GM23248 (cell line): ENCODE data around the gene CAVIN2. TPM values are rescaled to one million over a fixed set of nuclear protein-coding genes. Genes with fewer than 3 reads are reported as not detected.
"Not testable (repeated sequence)": the region's sequence is repeated elsewhere in the genome, so short reads cannot be mapped to it uniquely, and the experiment has no call there.

Experiments used
- DNase-seq: peaks from one replicate; pipeline ENCODE4 v3.0.0-alpha.2; 2015
- H2AFZ ChIP-seq: fragments of 200-600 bp; sonication (generic); 2 replicates; pipeline ENCODE4 v1.6.1; 2016; ENCODE audit warnings: antibody characterized with exemption
- H3F3A ChIP-seq: fragments of 200-600 bp; sonication (generic); 2 replicates; pipeline ENCODE4 v1.6.1; 2016; ENCODE audit warnings: mild to moderate bottlenecking, antibody characterized with exemption, mixed run types; ENCODE audit not compliant: insufficient read depth
- H3K27ac ChIP-seq: fragments of 200-600 bp; sonication (generic); 2 replicates; pipeline ENCODE4 v1.5.1; 2016; ENCODE audit warnings: mild to moderate bottlenecking
- H3K27me3 ChIP-seq: fragments of 200-600 bp; sonication (generic); replicated peaks from 2 replicates; pipeline ENCODE4 v1.6.1; 2016; ENCODE audit warnings: mild to moderate bottlenecking; ENCODE audit not compliant: insufficient read depth
- H3K36me3 ChIP-seq: fragments of 200-600 bp; sonication (generic); 2 replicates; pipeline ENCODE4 v1.6.1; 2016; ENCODE audit warnings: low read depth, mild to moderate bottlenecking
- H3K4me1 ChIP-seq: fragments of 200-600 bp; sonication (generic); 2 replicates; pipeline ENCODE4 v1.6.1; 2016; ENCODE audit warnings: mild to moderate bottlenecking; ENCODE audit not compliant: insufficient read depth
- H3K4me2 ChIP-seq: fragments of 200-600 bp; sonication (generic); one replicate; pipeline ENCODE4 v1.6.1; 2016; ENCODE audit warnings: mild to moderate bottlenecking; ENCODE audit not compliant: unreplicated experiment
- H3K4me3 ChIP-seq: fragments of 200-600 bp; sonication (generic); 2 replicates; pipeline ENCODE4 v1.5.1; 2016; ENCODE audit warnings: mild to moderate bottlenecking
- H3K79me2 ChIP-seq: fragments of 200-600 bp; sonication (generic); 2 replicates; pipeline ENCODE4 v1.6.1; 2016; ENCODE audit warnings: mild to moderate bottlenecking; ENCODE audit not compliant: insufficient read depth
- H3K9ac ChIP-seq: fragments of 200-600 bp; sonication (generic); 2 replicates; pipeline ENCODE4 v1.6.1; 2016; ENCODE audit warnings: mild to moderate bottlenecking
- H3K9me2 ChIP-seq: fragments of 200-600 bp; sonication (generic); 2 replicates; pipeline ENCODE4 v1.6.1; 2016; ENCODE audit warnings: mixed run types, mild to moderate bottlenecking, moderate library complexity; ENCODE audit not compliant: insufficient read depth
- H3K9me3 ChIP-seq: fragments of 200-600 bp; sonication (generic); one replicate; pipeline ENCODE4 v1.6.1; 2017; ENCODE audit warnings: low read depth
- H4K20me1 ChIP-seq: fragments of 200-600 bp; sonication (generic); 2 replicates; pipeline ENCODE4 v1.6.0; 2016; ENCODE audit not compliant: insufficient read depth
- EZH2 ChIP-seq: fragments of 200-600 bp; sonication (generic); IDR thresholded peaks from 2 replicates; pipeline ENCODE4 v1.6.1; 2018; ENCODE audit warnings: antibody characterized with exemption, mild to moderate bottlenecking; ENCODE audit not compliant: insufficient read depth, poor library complexity, severe bottlenecking
- EZH2phosphoT487 ChIP-seq: fragments of 200-600 bp; sonication (generic); IDR thresholded peaks from 2 replicates; pipeline ENCODE4 v1.6.1; 2018; ENCODE audit warnings: antibody characterized with exemption, moderate library complexity, mild to moderate bottlenecking, low read depth; ENCODE audit not compliant: insufficient read depth
- WGBS, 2 experiments: methylation state at CpG; one replicate each; pipeline ENCODE4 v1.1.6; 2015 to 2017; ENCODE audit warnings: low lambda C conversion rate in 2 of 2, low coverage in 1 of 2; ENCODE audit errors: missing lambda C conversion rate in 2 of 2; 5-methylcytosine and 5-hydroxymethylcytosine counted together
- in situ Hi-C: fragments of 300-500 bp; cut with MboI; formaldehyde crosslinking; loops from 2 replicates; pipeline ENCODE4 v1.15.0; 2020
- polyA plus RNA-seq: library from polyadenylated mRNA; unstranded; fragments of >200 nt; fragmentation: Nextera tagmentation; extraction: Ambion mirVana; gene quantifications from 2 replicates; pipeline ENCODE4 v1.2.1, GENCODE V29; 2016
- total RNA-seq: library from RNA; depleted of rRNA; stranded (reverse); fragments of >200 nt; shearing (Covaris generic); gene quantifications from 2 replicates; pipeline ENCODE4 v1.2.3, GENCODE V29; 2014; rRNA removed

Gene CAVIN2
- total and polyA plus RNA-seq, 2 experiments from 2014 or later = 3.1 to 5.2 TPM

GRCh38 chr2:191791953-191792560, 54.8 kb downstream of the CAVIN2 start:
- 47 to 61% methylated on average over 3 of the region's 3 CpGs for WGBS, 2 experiments
- TF ChIP-seq EZH2 (no peak), EZH2phosphoT487 (no peak)
- Histone ChIP-seq H3K9ac (no peak overlapping the region), H3K4me1 (no peaks in the 10 kb centered on the region), H3K27me3 (no peaks in the 10 kb centered on the region), H3K4me2 (no peak overlapping the region), H4K20me1 (no peaks in the 10 kb centered on the region), H3K79me2 (no peaks in the 10 kb centered on the region), H2AFZ (no peak overlapping the region), H3K36me3 (no peaks in the 10 kb centered on the region), H3K4me3 (no peak overlapping the region), H3K9me2 (no peaks in the 10 kb centered on the region), H3K9me3 (no peaks in the 10 kb centered on the region), H3F3A (no peaks in the 10 kb centered on the region), H3K27ac (no peak overlapping the region)
- in situ Hi-C loops = no loop called here
- no peak for DNase-seq

- in situ Hi-C loops = no loop called here
- 44 to 61% methylated on average over 1 of the region's 1 CpG for WGBS, 2 experiments
- Histone ChIP-seq H3K27ac (no peak overlapping the region), H3F3A (no peaks in the 10 kb centered on the region), H3K9me2 (no peaks in the 10 kb centered on the region), H4K20me1 (no peaks in the 10 kb centered on the region), H3K4me1 (no peaks in the 10 kb centered on the region), H3K9me3 (no peaks in the 10 kb centered on the region), H3K79me2 (no peaks in the 10 kb centered on the region), H3K36me3 (no peaks in the 10 kb centered on the region), H3K4me3 (no peak overlapping the region), H3K9ac (no peak overlapping the region), H2AFZ (no peak overlapping the region), H3K4me2 (no peak overlapping the region), H3K27me3 (no peaks in the 10 kb centered on the region)
- DNase-seq = no peak
- TF ChIP-seq EZH2 (no peak), EZH2phosphoT487 (no peak)
Observed at GRCh38 chr2:191790737-191791136, 56.2 kb downstream of the CAVIN2 start.

GRCh38 chr2:191789796-191790195, 57.1 kb downstream of the CAVIN2 start:
- 88 to 90% methylated on average over 4 of the region's 4 CpGs for WGBS, 2 experiments
- no peaks in the 10 kb centered on the region for H3K4me1 ChIP-seq
- H3K79me2 ChIP-seq = no peaks in the 10 kb centered on the region
- H3K9me3 ChIP-seq = no peaks in the 10 kb centered on the region
- no peak overlapping the region for H2AFZ ChIP-seq
- in situ Hi-C loops = no loop called here
- no peak overlapping the region for H3K27ac ChIP-seq
- H3K9me2 ChIP-seq = no peaks in the 10 kb centered on the region
- no peak for DNase-seq
- no peak overlapping the region for H3K4me2 ChIP-seq
- TF ChIP-seq EZH2 (no peak), EZH2phosphoT487 (no peak)
- no peaks in the 10 kb centered on the region for H3K36me3 ChIP-seq
- H3F3A ChIP-seq = no peaks in the 10 kb centered on the region
- H3K9ac ChIP-seq = no peak overlapping the region
- H3K4me3 ChIP-seq = no peak overlapping the region
- H4K20me1 ChIP-seq = no peaks in the 10 kb centered on the region
- no peaks in the 10 kb centered on the region for H3K27me3 ChIP-seq

GRCh38 chr2:191786694-191787093, 60.2 kb downstream of the CAVIN2 start:
- in situ Hi-C loops = no loop called here
- WGBS, 2 experiments = 92 to 94% methylated on average over 1 of the region's 1 CpG

GRCh38 chr2:191785651-191786050, 61.2 kb downstream of the CAVIN2 start:
- in situ Hi-C loops, H3K79me2 ChIP-seq: not testable (repeated sequence)
- 66 to 75% methylated on average over 3 of the region's 3 CpGs for WGBS, 2 experiments

More at GRCh38 chr2:191786694-191787093, 60.2 kb downstream of the CAVIN2 start:
- TF ChIP-seq EZH2 = no peak
- TF ChIP-seq EZH2phosphoT487 = no peak
- no peaks in the 10 kb centered on the region for H3F3A ChIP-seq
- no peaks in the 10 kb centered on the region for H3K4me1 ChIP-seq
- DNase-seq = no peak
- H3K27ac ChIP-seq = no peak overlapping the region
- H4K20me1 ChIP-seq = no peaks in the 10 kb centered on the region
- no peak overlapping the region for H3K4me3 ChIP-seq
- H2AFZ ChIP-seq = no peak overlapping the region
- no peaks in the 10 kb centered on the region for H3K36me3 ChIP-seq
- H3K9me3 ChIP-seq = no peaks in the 10 kb centered on the region
- H3K79me2 ChIP-seq = no peaks in the 10 kb centered on the region
- H3K27me3 ChIP-seq = no peaks in the 10 kb centered on the region
- no peaks in the 10 kb centered on the region for H3K9me2 ChIP-seq
- H3K9ac ChIP-seq = no peak overlapping the region
- no peak overlapping the region for H3K4me2 ChIP-seq

More at GRCh38 chr2:191785651-191786050, 61.2 kb downstream of the CAVIN2 start:
- not testable (repeated sequence) for H3F3A ChIP-seq, H3K27ac ChIP-seq, H4K20me1 ChIP-seq, H2AFZ ChIP-seq, H3K9ac ChIP-seq, H3K4me2 ChIP-seq, H3K9me2 ChIP-seq, H3K4me1 ChIP-seq, H3K4me3 ChIP-seq, H3K27me3 ChIP-seq, H3K9me3 ChIP-seq, H3K36me3 ChIP-seq, DNase-seq

Other genes with a start within 250 kb of the CAVIN2 start
- gene NABP1, start 169.0 kb downstream of the CAVIN2 start, total RNA-seq = 121 and 124 TPM in 2 replicates
- 120 and 148 TPM in 2 replicates for gene NABP1, start 169.0 kb downstream of the CAVIN2 start, polyA plus RNA-seq